Endothelial cell of umbilical vein (primary cell): ENCODE results near the gene CTTN. TPM values are rescaled to one million over a fixed set of nuclear protein-coding genes. Genes with fewer than 3 reads are reported as not detected.

Experiments used
- BruUV-seq: library from RNA; stranded (reverse); fragments of 400-500 nt; replicated peaks from 2 replicates; lab custom pipeline; 2021; lab: Mats Ljungman, UMichigan
- CTCF ChIA-PET: fragments of 300-600, 350-600 bp; sonication (Branson Sonifier 250); formaldehyde crosslinking; loops from one replicate; lab custom pipeline; 2021; ENCODE audit warnings: antibody characterized with exemption, inconsistent platforms; lab: Charles Lee
- POLR2A ChIA-PET: fragments of 300-600, 350-600 bp; sonication (Branson Sonifier 250); formaldehyde crosslinking; loops from one replicate; lab custom pipeline; 2021; ENCODE audit warnings: antibody characterized with exemption, inconsistent platforms; lab: Charles Lee
- DNase-seq: peaks from one replicate; pipeline ENCODE4 v3.0.0-alpha.2; 2011; ENCODE audit warnings: low read depth, low spot score
- FAIRE-seq: peaks from 2 replicates; lab custom pipeline; 2011; peaks lifted over from hg19 to GRCh38; lab: Jason Lieb, UNC
- H2AFZ ChIP-seq: 2 replicates; pipeline ENCODE4 v1.6.0; 2012; ENCODE audit warnings: low read depth, low read length, control low read depth, inconsistent platforms
- H3K27ac ChIP-seq: 2 replicates; pipeline ENCODE4 v1.5.1; 2011; ENCODE audit warnings: low read depth, mild to moderate bottlenecking, control low read depth, low read length, moderate library complexity; ENCODE audit not compliant: insufficient read depth
- H3K27me3 ChIP-seq, 2 experiments: 2 replicates each; pipeline versions ENCODE4 v1.6.0 to v1.6.1; 2011; ENCODE audit warnings: low read length in 2 of 2, mixed read lengths in 1 of 2; ENCODE audit not compliant: control insufficient read depth in 2 of 2, insufficient read depth in 2 of 2
- H3K36me3 ChIP-seq, 2 experiments: 2 replicates in 1 of 2; 3 replicates in 1 of 2; pipeline ENCODE4 v1.5.1; 2011; ENCODE audit warnings: low read length in 2 of 2, mild to moderate bottlenecking in 1 of 2, moderate library complexity in 1 of 2; ENCODE audit not compliant: control insufficient read depth in 2 of 2, insufficient read depth in 2 of 2; ENCODE audit errors: extremely low read depth in 1 of 2
- H3K4me1 ChIP-seq: 3 replicates; pipeline ENCODE4 v1.5.1; 2011; ENCODE audit warnings: mild to moderate bottlenecking, low read length; ENCODE audit not compliant: control insufficient read depth, insufficient read depth; ENCODE audit errors: extremely low read depth
- H3K4me2 ChIP-seq: 2 replicates; pipeline ENCODE4 v1.6.1; 2011; ENCODE audit warnings: low read length, control low read depth, mixed read lengths; ENCODE audit not compliant: insufficient read depth
- H3K4me3 ChIP-seq, 3 experiments: fragments of 200-600 bp in 1 of 3; sonication (generic), shearing (Covaris generic) in 1 of 3; replicated peaks in 1 of 3; 2 replicates each; pipeline ENCODE4 v1.5.1; 2011 to 2016; ENCODE audit warnings: control low read depth in 3 of 3, low read length in 3 of 3, mild to moderate bottlenecking in 2 of 3, inconsistent platforms in 1 of 3, low read depth in 1 of 3, moderate library complexity in 1 of 3; ENCODE audit not compliant: insufficient read depth in 1 of 3
- H3K79me2 ChIP-seq: 2 replicates; pipeline ENCODE4 v1.6.0; 2012; ENCODE audit warnings: low read length, inconsistent platforms; ENCODE audit not compliant: control insufficient read depth, insufficient read depth
- H3K9ac ChIP-seq: replicated peaks from 2 replicates; pipeline ENCODE3; 2011; ENCODE audit warnings: low read length, control low read depth; ENCODE audit not compliant: insufficient read depth; ENCODE audit errors: extremely low read depth
- H3K9me1 ChIP-seq: replicated peaks from 3 replicates; pipeline ENCODE4 v1.6.0; 2011; ENCODE audit warnings: mild to moderate bottlenecking, low read length; ENCODE audit not compliant: control insufficient read depth, insufficient read depth; ENCODE audit errors: extremely low read depth
- H3K9me3 ChIP-seq: replicated peaks from 2 replicates; pipeline ENCODE4 v1.5.1; 2012; ENCODE audit warnings: low read length, inconsistent platforms; ENCODE audit not compliant: control insufficient read depth, insufficient read depth
- H4K20me1 ChIP-seq: replicated peaks from 2 replicates; pipeline ENCODE3; 2011; ENCODE audit warnings: mild to moderate bottlenecking, low read length; ENCODE audit not compliant: control insufficient read depth, insufficient read depth; ENCODE audit errors: extremely low read depth
- EZH2 ChIP-seq: IDR thresholded peaks from 2 replicates; pipeline ENCODE4 v1.6.1; 2012; ENCODE audit warnings: borderline replicate concordance, low read depth, mild to moderate bottlenecking, moderate library complexity, low read length, inconsistent platforms; ENCODE audit not compliant: severe bottlenecking
- FOS ChIP-seq: IDR thresholded peaks from 2 replicates; pipeline ENCODE4 v1.6.1; 2011; ENCODE audit warnings: mild to moderate bottlenecking, low read length, moderate library complexity, borderline replicate concordance; ENCODE audit not compliant: insufficient read depth
- GATA2 ChIP-seq: IDR thresholded peaks from 2 replicates; pipeline ENCODE4 v1.7.0; 2011; ENCODE audit warnings: low read depth, mild to moderate bottlenecking, moderate library complexity, mixed read lengths, low read length; ENCODE audit not compliant: insufficient read length, insufficient read depth
- JUN ChIP-seq: IDR thresholded peaks from 2 replicates; pipeline ENCODE4 v1.6.1; 2011; ENCODE audit warnings: borderline replicate concordance, low read depth; ENCODE audit not compliant: insufficient read length, insufficient read depth
- MYC ChIP-seq: IDR thresholded peaks from one replicate; pipeline ENCODE4 v1.6.1; 2011; ENCODE audit warnings: mild to moderate bottlenecking, low read depth, low read length
- POLR2A ChIP-seq: IDR thresholded peaks from 2 replicates; pipeline ENCODE4 v1.6.1; 2012; ENCODE audit warnings: low read depth, mild to moderate bottlenecking, control low read depth, low read length
- POLR2AphosphoS5 ChIP-seq: IDR thresholded peaks from 2 replicates; pipeline ENCODE4 v1.6.1; 2012; ENCODE audit warnings: low read depth, mild to moderate bottlenecking, control low read depth, low read length, moderate library complexity; ENCODE audit not compliant: insufficient read depth
- dilution Hi-C: fragments of 300-500 bp; cut with MboI; formaldehyde crosslinking; loops from one replicate; pipeline ENCODE4 v1.15.0; 2019; ENCODE audit warnings: low sequenced_read_pairs; ENCODE audit not compliant: extremely low pct_ligation_motif_present
- intact Hi-C: fragments of 100-400 bp; cut with micrococcal nuclease; formaldehyde crosslinking; loops from one replicate; pipeline ENCODE4 v1.10.0; 2022
- polyA plus RNA-seq, 4 experiments: library from polyadenylated mRNA; depleted of rRNA in 3 of 4; stranded (reverse) in 3 of 4; unstranded in 1 of 4; fragments of >200 nt; gene quantifications; 2 replicates each; pipeline versions ENCODE4 v1.2.1 to v1.2.3, GENCODE V29; 2011 to 2012; ENCODE audit warnings: missing spikeins in 1 of 4
- total RNA-seq: library from RNA; stranded (reverse); gene quantifications from 2 replicates; pipeline ENCODE4 v1.2.3, GENCODE V29; 2021
- TF ChIP-seq, protein P1 (sequence below): IDR thresholded peaks from 2 replicates; pipeline ENCODE4 v1.6.1; 2011; ENCODE audit not compliant: insufficient read depth, insufficient read length
- TF ChIP-seq, protein P2 (sequence below), 2 donors: IDR thresholded peaks; 1 replicate in 1 of 2; 2 replicates in 1 of 2; pipeline ENCODE4 v1.5.1; 2011; ENCODE audit warnings: low read length in 2 of 2, mild to moderate bottlenecking in 2 of 2, moderate library complexity in 2 of 2, control low read depth in 1 of 2, inconsistent platforms in 1 of 2, low read depth in 1 of 2; ENCODE audit not compliant: insufficient read depth in 1 of 2; ENCODE audit errors: extremely low read depth in 1 of 2

CTTN gene
- total and polyA plus RNA-seq, 2 donors (not counting 3 experiments of a cell fraction or from before 2014, with no cell fraction given), result 161 to 330 TPM

DNA sequence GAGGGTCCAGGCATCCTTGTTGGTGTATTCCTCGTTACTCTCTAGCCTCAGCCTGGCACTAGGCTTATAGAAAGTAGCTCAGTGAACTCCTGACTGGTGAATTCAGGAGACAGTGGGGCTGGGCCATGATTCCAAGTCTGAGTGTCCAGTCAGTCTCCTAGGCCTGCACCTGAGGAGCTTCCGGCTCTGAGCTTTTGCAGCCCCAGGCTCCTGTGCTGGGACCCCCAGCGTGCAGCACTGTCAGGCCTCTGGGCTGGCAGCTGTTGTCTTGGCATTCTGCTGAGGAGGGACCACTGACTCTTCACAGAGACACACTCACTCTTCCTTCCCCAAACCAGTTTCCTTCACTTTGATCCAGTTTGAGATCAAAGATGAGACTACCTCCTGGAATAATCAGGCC, 82.4 kb downstream of the CTTN start:
- dilution Hi-C loops (no loop called here), intact Hi-C loops (no loop called here)
- Histone ChIP-seq H3K79me2 (no peaks in the 10 kb centered on the region), H3K4me3 (no peak overlapping the region), H3K4me1 (no peaks in the 10 kb centered on the region), H3K9ac (no peak overlapping the region), H3K27ac (no peak overlapping the region), H3K9me3 (no peaks in the 10 kb centered on the region), H3K27me3 (no peaks in the 10 kb centered on the region), H3K4me2 (no peak overlapping the region), H4K20me1 (no peaks in the 10 kb centered on the region), H2AFZ (no peak overlapping the region), H3K36me3 (no peaks in the 10 kb centered on the region), H3K9me1 (no peaks in the 10 kb centered on the region)
- DNase-seq, result no peak
- CTCF ChIA-PET, result interaction anchor here (0.6 to 1.1 kb wide), 2 partner anchors 21 to 737 kb away, joined by 3 read pairs; no protein-coding TSS in a partner anchor
- no TSS peak for BruUV-seq
- no peak for FAIRE-seq
- TF ChIP-seq MYC, result no peak
- POLR2A ChIA-PET, result no interaction called here

DNA sequence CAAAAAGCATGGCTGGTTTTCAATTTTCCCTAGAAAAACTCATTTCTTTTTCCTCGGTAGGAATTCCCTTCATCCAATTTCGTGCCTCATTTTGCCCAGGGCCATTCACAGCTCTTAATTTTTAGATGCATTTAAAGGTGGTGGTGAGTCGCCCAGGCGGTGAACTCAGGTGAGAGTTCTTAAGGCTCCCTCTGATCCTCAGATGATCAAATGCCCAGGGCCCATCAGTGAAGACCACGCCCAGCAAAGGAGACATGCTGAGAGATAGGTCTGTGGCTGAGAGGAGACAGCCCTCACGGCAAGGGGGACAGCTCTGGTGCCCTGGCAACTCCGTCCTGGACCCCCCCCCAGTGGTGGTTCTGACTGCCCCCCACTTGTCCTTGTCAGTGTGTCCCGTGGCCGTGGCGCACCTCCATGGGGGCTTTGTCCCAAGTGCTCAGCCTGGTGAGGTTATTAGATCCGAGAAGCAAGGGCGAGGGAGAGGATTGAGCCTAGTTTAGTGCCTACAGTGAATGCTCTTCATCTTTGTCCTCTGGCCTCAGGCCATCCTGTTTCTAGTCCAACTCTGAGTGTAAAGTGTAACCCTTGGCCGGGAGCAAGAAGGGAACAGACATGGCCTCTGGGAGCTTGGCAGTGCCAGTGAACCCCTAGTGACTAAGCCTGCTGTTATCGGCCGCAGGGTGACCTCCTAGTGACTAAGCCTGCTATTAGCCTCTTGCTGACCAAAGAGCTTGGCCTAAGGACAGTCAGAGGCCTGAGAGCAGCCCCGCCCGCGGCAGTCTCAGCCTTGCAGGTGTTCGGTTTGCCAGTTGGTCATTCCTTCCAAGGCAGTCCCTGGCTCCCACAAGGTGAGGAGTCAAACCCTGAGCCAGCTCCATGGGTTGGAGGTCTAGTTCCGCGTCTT, 83.5 kb downstream of the CTTN start:
- no peak overlapping the region for H3K9ac ChIP-seq
- ChIA-PET CTCF (interaction anchor here (1.2 kb wide), 1 partner anchor 1098 kb away, joined by 4 read pairs; no protein-coding TSS in a partner anchor), POLR2A (no interaction called here)
- BruUV-seq, result no TSS peak
- H4K20me1 ChIP-seq, result no peaks in the 10 kb centered on the region
- H3K79me2 ChIP-seq, result no peaks in the 10 kb centered on the region
- H3K36me3 ChIP-seq, result no peaks in the 10 kb centered on the region
- intact Hi-C loops (no loop called here), dilution Hi-C loops (no loop called here)
- no peaks in the 10 kb centered on the region for H3K9me1 ChIP-seq
- H3K9me3 ChIP-seq, result no peaks in the 10 kb centered on the region
- no peak overlapping the region for H3K4me3 ChIP-seq
- H3K4me1 ChIP-seq, result no peaks in the 10 kb centered on the region
- DNase-seq, result no peak
- no peaks in the 10 kb centered on the region for H3K27me3 ChIP-seq
- no peak overlapping the region for H3K4me2 ChIP-seq
- no peak overlapping the region for H3K27ac ChIP-seq
- FAIRE-seq, result no peak
- TF ChIP-seq JUN (no peak), MYC (no peak), POLR2AphosphoS5 (no peak), FOS (no peak), EZH2 (no peak), POLR2A (no peak), GATA2 (no peak)
- TF ChIP-seq, protein P1, sequence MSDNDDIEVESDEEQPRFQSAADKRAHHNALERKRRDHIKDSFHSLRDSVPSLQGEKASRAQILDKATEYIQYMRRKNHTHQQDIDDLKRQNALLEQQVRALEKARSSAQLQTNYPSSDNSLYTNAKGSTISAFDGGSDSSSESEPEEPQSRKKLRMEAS, result no peak
- TF ChIP-seq, protein P2, sequence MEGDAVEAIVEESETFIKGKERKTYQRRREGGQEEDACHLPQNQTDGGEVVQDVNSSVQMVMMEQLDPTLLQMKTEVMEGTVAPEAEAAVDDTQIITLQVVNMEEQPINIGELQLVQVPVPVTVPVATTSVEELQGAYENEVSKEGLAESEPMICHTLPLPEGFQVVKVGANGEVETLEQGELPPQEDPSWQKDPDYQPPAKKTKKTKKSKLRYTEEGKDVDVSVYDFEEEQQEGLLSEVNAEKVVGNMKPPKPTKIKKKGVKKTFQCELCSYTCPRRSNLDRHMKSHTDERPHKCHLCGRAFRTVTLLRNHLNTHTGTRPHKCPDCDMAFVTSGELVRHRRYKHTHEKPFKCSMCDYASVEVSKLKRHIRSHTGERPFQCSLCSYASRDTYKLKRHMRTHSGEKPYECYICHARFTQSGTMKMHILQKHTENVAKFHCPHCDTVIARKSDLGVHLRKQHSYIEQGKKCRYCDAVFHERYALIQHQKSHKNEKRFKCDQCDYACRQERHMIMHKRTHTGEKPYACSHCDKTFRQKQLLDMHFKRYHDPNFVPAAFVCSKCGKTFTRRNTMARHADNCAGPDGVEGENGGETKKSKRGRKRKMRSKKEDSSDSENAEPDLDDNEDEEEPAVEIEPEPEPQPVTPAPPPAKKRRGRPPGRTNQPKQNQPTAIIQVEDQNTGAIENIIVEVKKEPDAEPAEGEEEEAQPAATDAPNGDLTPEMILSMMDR (IDR thresholded peaks at IDR 0.05; ENCODE audit: extremely low read depth in 1 of 2, insufficient read depth in 1 of 2, low read depth in 1 of 2, low read length in 2 of 2), result no peak
- no peak overlapping the region for H2AFZ ChIP-seq
